HCT116 (cell line): Measurements from ENCODE around the gene SUFU. TPM values are rescaled to one million over a fixed set of nuclear protein-coding genes. Genes with fewer than 3 reads are reported as not detected.

Source experiments
- ATAC-seq: fragments of 200-7000 bp; cut with Tn5 transposase; 2 replicates; pipeline ENCODE4 v1.9.1; 2020; ENCODE audit warnings: mild to moderate bottlenecking, moderate library complexity
- BruUV-seq: library from RNA; stranded (reverse); fragments of 400-500 nt; replicated peaks from 2 replicates; lab custom pipeline; 2021; lab: Mats Ljungman, UMichigan
- CTCF ChIA-PET: fragments of 300-600 bp; sonication (Branson Sonifier 250); formaldehyde crosslinking; loops from one replicate; lab custom pipeline; 2021; ENCODE audit warnings: antibody characterized with exemption; lab: Charles Lee
- POLR2A ChIA-PET: fragments of 300-600, 350-600 bp; sonication (Branson Sonifier 250); formaldehyde crosslinking; loops from one replicate; lab custom pipeline; 2021; ENCODE audit warnings: antibody characterized with exemption; lab: Charles Lee
- RAD21 ChIA-PET, 2 experiments: fragments of 300-600 bp; sonication (Branson Sonifier 250); formaldehyde crosslinking; loops; one replicate each; lab custom pipeline; 2023; ENCODE audit warnings: low total read pairs in 2 of 2; ENCODE audit not compliant: uncharacterized antibody in 2 of 2, unreplicated experiment in 2 of 2, low non-redundant PET in 1 of 2; lab: Charles Lee
- DNase-seq: peaks from one replicate; pipeline ENCODE4 v3.0.0-alpha.2; 2010; ENCODE audit warnings: low read depth, low spot score
- H2AFZ ChIP-seq: fragments of 200-600 bp; shearing (Covaris generic), sonication (generic); 2 replicates; pipeline ENCODE4 v1.6.1; 2017; ENCODE audit warnings: low read depth, mixed run types, mixed read lengths, antibody characterized with exemption, low read length; ENCODE audit not compliant: poor library complexity, severe bottlenecking
- H3K27ac ChIP-seq: 2 replicates; pipeline ENCODE4 v1.5.1; 2012; ENCODE audit warnings: low read depth, low read length
- H3K27me3 ChIP-seq: fragments of 200-600 bp; sonication (generic); 2 replicates; pipeline ENCODE4 v1.6.1; 2016; ENCODE audit warnings: mixed run types, low read length, mixed read lengths; ENCODE audit not compliant: insufficient read depth
- H3K36me3 ChIP-seq, 2 experiments: fragments of 200-500 bp in 1 of 2; fragments of 200-600 bp in 1 of 2; sonication (Bioruptor generic) in 1 of 2; sonication (generic) in 1 of 2; 2 replicates each; pipeline versions ENCODE4 v1.5.1 to v1.6.1; 2014 to 2016; ENCODE audit warnings: low read length in 2 of 2, inconsistent platforms in 1 of 2, mixed read lengths in 1 of 2, mixed run types in 1 of 2; ENCODE audit not compliant: insufficient read depth in 2 of 2, control insufficient read depth in 1 of 2
- H3K4me1 ChIP-seq, 2 experiments: fragments of 200-600 bp in 1 of 2; sonication (generic) in 1 of 2; 2 replicates each; pipeline versions ENCODE4 v1.5.1 to v1.6.1; 2012 to 2017; ENCODE audit warnings: low read length in 2 of 2, inconsistent platforms in 1 of 2, mild to moderate bottlenecking in 1 of 2, mixed read lengths in 1 of 2, mixed run types in 1 of 2, moderate library complexity in 1 of 2; ENCODE audit not compliant: insufficient read depth in 2 of 2, control insufficient read depth in 1 of 2
- H3K4me2 ChIP-seq: fragments of 200-600 bp; sonication (generic); 2 replicates; pipeline ENCODE4 v1.6.1; 2017; ENCODE audit warnings: mixed run types, low read length, mixed read lengths
- H3K4me3 ChIP-seq, 2 experiments: fragments of 200-600 bp in 1 of 2; sonication (generic) in 1 of 2; replicated peaks in 1 of 2; 2 replicates each; pipeline ENCODE4 v1.5.1; 2011 to 2016; ENCODE audit warnings: low read length in 2 of 2, control low read depth in 1 of 2, low read depth in 1 of 2, mild to moderate bottlenecking in 1 of 2, mixed read lengths in 1 of 2, mixed run types in 1 of 2
- H3K79me2 ChIP-seq: fragments of 200-600 bp; sonication (generic); 2 replicates; pipeline ENCODE4 v1.6.1; 2017; ENCODE audit warnings: mild to moderate bottlenecking, mixed run types, low read length, moderate library complexity, mixed read lengths; ENCODE audit not compliant: insufficient read depth
- H3K9ac ChIP-seq: fragments of 200-600 bp; sonication (generic); 2 replicates; pipeline ENCODE4 v1.6.1; 2016; ENCODE audit warnings: low read length, mixed read lengths
- H3K9me2 ChIP-seq: fragments of 200-600 bp; sonication (generic), shearing (Covaris generic); 2 replicates; pipeline ENCODE4 v1.6.1; 2017; ENCODE audit warnings: mixed run types, mild to moderate bottlenecking, moderate library complexity; ENCODE audit not compliant: insufficient read depth
- H3K9me3 ChIP-seq, 2 experiments: fragments of 200-500 bp in 1 of 2; fragments of 200-600 bp in 1 of 2; sonication (Bioruptor generic) in 1 of 2; sonication (generic) in 1 of 2; 2 replicates each; pipeline ENCODE4 v1.6.1; 2014 to 2017; ENCODE audit warnings: low read length in 2 of 2, mixed read lengths in 2 of 2, inconsistent platforms in 1 of 2, low read depth in 1 of 2, mild to moderate bottlenecking in 1 of 2, mixed run types in 1 of 2, moderate library complexity in 1 of 2; ENCODE audit not compliant: control insufficient read depth in 1 of 2, insufficient read depth in 1 of 2
- H4K20me1 ChIP-seq: fragments of 200-600 bp; sonication (generic), shearing (Covaris generic); 2 replicates; pipeline ENCODE4 v1.6.1; 2017; ENCODE audit warnings: mixed run types, mild to moderate bottlenecking, moderate library complexity; ENCODE audit not compliant: insufficient read depth
- CEBPB ChIP-seq: IDR thresholded peaks from 2 replicates; pipeline ENCODE4 v1.6.1; 2012; ENCODE audit warnings: low read depth
- EGR1 ChIP-seq: IDR thresholded peaks from 2 replicates; pipeline ENCODE4 v1.6.1; 2012; ENCODE audit warnings: low read depth
- ELF1 ChIP-seq: IDR thresholded peaks from 2 replicates; pipeline ENCODE4 v1.6.1; 2012; ENCODE audit warnings: low read depth, borderline replicate concordance
- EZH2 ChIP-seq: fragments of 200-600 bp; sonication (generic); IDR thresholded peaks from 2 replicates; pipeline ENCODE4 v1.6.1; 2017; ENCODE audit warnings: antibody characterized with exemption, mixed run types
- SIN3A ChIP-seq: IDR thresholded peaks from 2 replicates; pipeline ENCODE4 v1.6.1; 2012; ENCODE audit warnings: low read depth
- TCF7L2 ChIP-seq: IDR thresholded peaks from 2 replicates; pipeline ENCODE4 v1.7.0; 2011; ENCODE audit warnings: borderline replicate concordance, inconsistent platforms; ENCODE audit not compliant: insufficient read depth, insufficient read length; ENCODE audit errors: extremely low read depth
- intact Hi-C: fragments of 100-400 bp; cut with micrococcal nuclease; formaldehyde crosslinking; loops from 2 replicates; pipeline ENCODE4 v1.10.0; 2022
- total RNA-seq: library from RNA; stranded (reverse); gene quantifications from one replicate; pipeline ENCODE4 v1.2.1, GENCODE V29; 2021; ENCODE audit not compliant: unreplicated experiment
- TF ChIP-seq, protein P1 (sequence below): IDR thresholded peaks from 2 replicates; pipeline ENCODE4 v1.6.1; 2012
- TF ChIP-seq, protein P2 (sequence below): IDR thresholded peaks from 2 replicates; pipeline ENCODE4 v1.6.1; 2012

SUFU gene
- total RNA-seq, 1 experiment from 2014 or later: 18.8 TPM

GRCh38 chr10:102615361-102615760 is 111.6 kb downstream of the SUFU start (continued):
- TF ChIP-seq TCF7L2 (no peak), SIN3A (no peak), EZH2 (no peak)
- TF ChIP-seq, protein P1, sequence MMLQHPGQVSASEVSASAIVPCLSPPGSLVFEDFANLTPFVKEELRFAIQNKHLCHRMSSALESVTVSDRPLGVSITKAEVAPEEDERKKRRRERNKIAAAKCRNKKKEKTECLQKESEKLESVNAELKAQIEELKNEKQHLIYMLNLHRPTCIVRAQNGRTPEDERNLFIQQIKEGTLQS: no peak

DNA sequence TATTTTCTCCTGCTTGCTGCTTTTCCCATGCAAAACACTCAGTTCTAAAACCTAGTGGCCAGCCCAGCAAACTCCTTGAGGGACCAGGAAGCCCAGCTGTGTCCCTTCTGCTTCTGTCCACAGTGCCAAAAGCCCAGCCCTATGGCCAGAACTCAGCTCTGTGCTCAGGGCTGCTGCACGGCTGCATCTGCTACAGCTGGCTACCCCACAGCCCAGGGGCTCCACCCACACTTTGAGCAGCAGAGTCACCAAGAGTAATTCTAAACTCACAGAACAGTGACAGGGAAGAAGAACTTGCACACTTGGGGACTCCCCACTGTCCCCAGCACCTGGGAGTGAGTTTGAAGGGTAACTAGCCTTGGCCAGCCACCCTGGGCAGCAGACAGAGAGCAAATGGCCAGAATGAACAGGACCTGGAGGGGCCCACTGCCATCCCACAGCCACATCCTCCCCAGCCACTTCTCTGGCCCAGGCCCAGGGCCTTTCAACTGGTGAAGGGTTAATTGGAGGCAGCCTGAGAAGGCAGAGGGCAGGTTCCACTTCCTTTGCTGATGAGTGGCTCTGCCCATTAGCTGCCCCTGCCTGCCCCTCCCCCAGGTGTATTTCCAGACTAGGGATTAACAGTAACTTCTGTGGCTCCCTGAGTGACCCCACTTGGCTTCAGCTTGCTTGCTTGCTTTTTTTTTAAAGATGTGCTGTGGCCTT is 112.4 kb downstream of the SUFU start:
- Histone ChIP-seq H3K4me3 (no peak overlapping the region), H3K27me3 (no peaks in the 10 kb centered on the region), H3K4me1 (peaks cover 2 to 36% of the 10 kb centered on the region in 2 experiments; a peak in 3 of 4 replicates), H3K9me3 (no peaks in the 10 kb centered on the region), H3K9ac (no peak overlapping the region), H3K36me3 (0 out of 4 replicates have a peak, but pooled peaks cover 0 to 3% of the 10 kb centered on the region in 2 experiments), H3K9me2 (no peaks in the 10 kb centered on the region), H3K27ac (no peak overlapping the region), H4K20me1 (no peaks in the 10 kb centered on the region), H2AFZ (no peak overlapping the region), H3K4me2 (no peak overlapping the region), H3K79me2 (no peaks in the 10 kb centered on the region)
- ChIA-PET RAD21 (no interaction called here), CTCF (interaction anchor here (1.4 kb wide), 1 partner anchor 9 kb away, joined by 8 read pairs; no protein-coding TSS in a partner anchor), POLR2A (interaction anchor here (2.0 kb wide), 1 partner anchor 30 kb away, joined by 5 read pairs; no protein-coding TSS in a partner anchor)
- ATAC-seq: no peak
- DNase-seq: no peak
- intact Hi-C loops: no loop called here
- TF ChIP-seq TCF7L2 (no peak), ELF1 (no peak), CEBPB (no peak), EGR1 (no peak)
- TF ChIP-seq, protein P2, sequence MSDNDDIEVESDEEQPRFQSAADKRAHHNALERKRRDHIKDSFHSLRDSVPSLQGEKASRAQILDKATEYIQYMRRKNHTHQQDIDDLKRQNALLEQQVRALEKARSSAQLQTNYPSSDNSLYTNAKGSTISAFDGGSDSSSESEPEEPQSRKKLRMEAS: no peak
- TF ChIP-seq, protein P1: no peak
- BruUV-seq: no TSS peak
